ENCODE data around the gene C1orf159. TPM values are rescaled to one million over a fixed set of nuclear protein-coding genes. Genes with fewer than 3 reads are reported as not detected.

C1orf159 gene
- total and polyA plus RNA-seq, 2 experiments from 2014 or later: 9.6 to 21.5 TPM

- DNase-seq (ENCODE audit: low spot score): no peak
- no peak for ATAC-seq
- H3K36me3 ChIP-seq (ENCODE audit: insufficient read depth): no peaks in the 10 kb centered on the region
- H3K9me2 ChIP-seq (ENCODE audit: insufficient read depth): no peaks in the 10 kb centered on the region
- H3K27ac ChIP-seq (ENCODE audit: low read depth): no peak overlapping the region
- peaks cover 6% of the 10 kb centered on the region for H3K27me3 Mint-ChIP-seq (ENCODE audit: insufficient read depth, low read depth, poor library complexity)
- no peaks in the 10 kb centered on the region; the same call in 2 of the 3 replicates for H3K9me3 Mint-ChIP-seq
- H3K27ac Mint-ChIP-seq: no peak overlapping the region
- H3K36me3 Mint-ChIP-seq (ENCODE audit: low read depth): no peaks in the 10 kb centered on the region
- no peaks in the 10 kb centered on the region for H4K20me1 ChIP-seq (replicated peaks; ENCODE audit: insufficient read depth)
- peaks cover 6% of the 10 kb centered on the region; the same call in 1 of the 2 replicates for H3K27me3 ChIP-seq (ENCODE audit: insufficient read depth)
- peaks cover 12% of the 10 kb centered on the region for H3K4me1 Mint-ChIP-seq
- no peaks in the 10 kb centered on the region for H3F3A ChIP-seq (replicated peaks; ENCODE audit: low read depth)
- H3K4me1 ChIP-seq (ENCODE audit: insufficient read depth): peaks cover 10% of the 10 kb centered on the region; the same call in 1 of the 2 replicates
- no peak overlapping the region for H2AFZ ChIP-seq
- H3K4me3 ChIP-seq: no peak overlapping the region
- H3K79me2 ChIP-seq (replicated peaks; ENCODE audit: insufficient read depth): no peaks in the 10 kb centered on the region
- no peak for TF ChIP-seq NANOG (IDR thresholded peaks at IDR 0.05; ENCODE audit: borderline replicate concordance)
- no peak for TF ChIP-seq ZNF462 (CRISPR knock-in tag; IDR thresholded peaks at IDR 0.05)
- TF ChIP-seq EZH2phosphoT487 (IDR thresholded peaks at IDR 0.05; ENCODE audit: unreplicated experiment): no peak
- no peak for TF ChIP-seq CREB1 (CRISPR knock-in tag; IDR thresholded peaks at IDR 0.05; ENCODE audit: low read depth)
- no peak for TF ChIP-seq POLR2AphosphoS5 (IDR thresholded peaks at IDR 0.05; ENCODE audit: low read depth)
- no peak for TF ChIP-seq EZH2 (IDR thresholded peaks at IDR 0.05; ENCODE audit: low read depth, unreplicated experiment)
- no peak for TF ChIP-seq JUNB (IDR thresholded peaks at IDR 0.05; ENCODE audit: unreplicated experiment)
- no peak for TF ChIP-seq ETS1 (IDR thresholded peaks at IDR 0.05)
- no peak for TF ChIP-seq STAT1 (IDR thresholded peaks at IDR 0.05; ENCODE audit: unreplicated experiment)
- TF ChIP-seq ZNF331 (CRISPR knock-in tag; IDR thresholded peaks at IDR 0.05; ENCODE audit: low read depth): no peak
- no peak for TF ChIP-seq REST (IDR thresholded peaks at IDR 0.05; ENCODE audit: unreplicated experiment)
- TF ChIP-seq CTCF (conservative IDR thresholded peaks at IDR 0.05; ENCODE audit: low read depth in 2 of 2): no peak
- no peak for TF ChIP-seq ZNF114 (CRISPR knock-in tag; IDR thresholded peaks at IDR 0.05)
- H3K4me2 ChIP-seq: no peak overlapping the region
- H3K4me3 Mint-ChIP-seq: no peak overlapping the region
These were observed 24.8 kb upstream of the C1orf159 start for GRCh38 chr1:1140673-1141072.
